ENCODE results near the gene TRERF1. TPM values are rescaled to one million over a fixed set of nuclear protein-coding genes. Genes with fewer than 3 reads are reported as not detected.

TRERF1 gene
- total RNA-seq, 1 experiment from 2014 or later: 14.5 TPM

DNA sequence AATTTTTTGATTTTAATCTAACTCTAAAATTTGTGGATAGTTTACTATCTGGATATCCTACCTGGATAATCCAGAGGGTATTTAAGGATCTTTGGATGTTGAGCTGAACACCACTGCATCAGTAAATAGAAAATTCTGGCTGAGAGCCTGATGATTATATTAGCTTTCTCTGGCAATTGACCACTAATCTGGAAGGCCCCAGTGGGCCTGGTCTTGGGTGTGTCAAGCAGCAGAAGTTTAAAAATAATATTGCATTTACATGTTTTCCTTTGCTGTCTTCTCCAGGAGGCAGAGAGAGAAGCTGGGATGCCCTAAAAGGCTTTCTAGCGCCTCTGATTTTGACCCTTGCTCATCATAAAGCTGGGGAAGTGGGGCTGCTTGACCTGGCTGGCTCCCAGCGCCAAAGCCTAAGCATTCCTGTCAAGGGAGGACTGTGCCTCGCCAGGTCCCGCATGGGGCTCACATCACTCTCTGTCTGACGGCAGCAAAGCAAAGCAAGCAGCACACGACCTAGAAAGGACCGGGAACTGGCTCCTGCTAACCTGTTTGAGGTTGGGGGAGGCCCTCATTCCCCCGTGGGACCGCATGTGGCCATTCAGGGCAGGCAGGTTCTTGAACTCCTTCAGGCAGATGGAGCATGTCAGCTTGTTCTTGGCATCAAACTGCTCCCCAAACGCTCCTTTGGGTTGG is 187.4 kb downstream of the TRERF1 start:
- Histone ChIP-seq H3K36me3 (ENCODE audit: low read depth) (0 out of 2 replicates have a peak, but pooled peaks cover 6% of the 10 kb centered on the region), H2AFZ (no peak overlapping the region), H3K9me3 (ENCODE audit: insufficient read depth, low read depth) (no peaks in the 10 kb centered on the region), H3K4me2 (no peak overlapping the region), H3K4me1 (replicated peaks; ENCODE audit: insufficient read depth) (no peaks in the 10 kb centered on the region), H3K4me3 (no peak overlapping the region), H4K20me1 (ENCODE audit: insufficient read depth) (no peaks in the 10 kb centered on the region), H3K9me2 (ENCODE audit: insufficient read depth) (no peaks in the 10 kb centered on the region), H3K27ac (no peak overlapping the region), H3F3A (ENCODE audit: insufficient read depth, low read depth) (no peaks in the 10 kb centered on the region; the same call in 1 of the 2 replicates), H3K27me3 (ENCODE audit: insufficient read depth, low read depth) (no peaks in the 10 kb centered on the region), H3K79me2 (ENCODE audit: low read depth) (no peaks in the 10 kb centered on the region)
- no TSS peak for BruUV-seq (replicated peaks)
- no peak for TF ChIP-seq EZH2 (IDR thresholded peaks at IDR 0.05; ENCODE audit: low read depth)
- TF ChIP-seq, protein P1, sequence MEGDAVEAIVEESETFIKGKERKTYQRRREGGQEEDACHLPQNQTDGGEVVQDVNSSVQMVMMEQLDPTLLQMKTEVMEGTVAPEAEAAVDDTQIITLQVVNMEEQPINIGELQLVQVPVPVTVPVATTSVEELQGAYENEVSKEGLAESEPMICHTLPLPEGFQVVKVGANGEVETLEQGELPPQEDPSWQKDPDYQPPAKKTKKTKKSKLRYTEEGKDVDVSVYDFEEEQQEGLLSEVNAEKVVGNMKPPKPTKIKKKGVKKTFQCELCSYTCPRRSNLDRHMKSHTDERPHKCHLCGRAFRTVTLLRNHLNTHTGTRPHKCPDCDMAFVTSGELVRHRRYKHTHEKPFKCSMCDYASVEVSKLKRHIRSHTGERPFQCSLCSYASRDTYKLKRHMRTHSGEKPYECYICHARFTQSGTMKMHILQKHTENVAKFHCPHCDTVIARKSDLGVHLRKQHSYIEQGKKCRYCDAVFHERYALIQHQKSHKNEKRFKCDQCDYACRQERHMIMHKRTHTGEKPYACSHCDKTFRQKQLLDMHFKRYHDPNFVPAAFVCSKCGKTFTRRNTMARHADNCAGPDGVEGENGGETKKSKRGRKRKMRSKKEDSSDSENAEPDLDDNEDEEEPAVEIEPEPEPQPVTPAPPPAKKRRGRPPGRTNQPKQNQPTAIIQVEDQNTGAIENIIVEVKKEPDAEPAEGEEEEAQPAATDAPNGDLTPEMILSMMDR (conservative IDR thresholded peaks at IDR 0.05): no peak
- intact Hi-C loops (cut with micrococcal nuclease; ENCODE audit: unreplicated experiment): no loop called here
- CTCF ChIA-PET: no interaction called here
- POLR2A ChIA-PET (ENCODE audit: unreplicated experiment): no interaction called here
- no peak for DNase-seq

DNA sequence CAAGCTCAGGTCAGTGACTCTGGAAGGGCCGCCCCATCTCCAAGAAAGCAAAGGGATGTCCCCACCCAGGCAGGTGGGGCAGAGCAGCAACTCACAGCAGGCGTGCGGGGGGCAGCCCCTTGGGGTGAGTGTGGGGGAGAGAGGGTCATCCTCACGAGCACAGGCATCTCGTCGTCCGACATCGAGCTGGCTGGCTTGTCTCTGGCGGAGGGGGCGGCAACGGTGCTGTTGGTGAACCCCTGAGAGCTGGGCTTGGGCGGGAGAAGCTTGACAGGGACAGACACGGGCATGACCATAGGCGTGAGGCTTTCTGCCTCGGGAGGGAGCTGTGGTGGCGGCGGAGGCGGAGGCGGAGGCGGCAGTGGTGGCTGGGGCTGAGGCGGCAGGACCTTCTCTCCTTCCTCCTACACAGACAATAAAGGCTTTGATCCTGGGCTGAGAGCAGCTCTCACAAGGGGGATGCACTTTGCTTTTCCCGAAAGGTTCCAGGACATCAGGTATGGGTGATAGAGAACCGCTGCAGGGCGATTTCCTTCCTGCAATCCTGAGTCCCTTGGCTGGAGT is 188.5 kb downstream of the TRERF1 start:
- no TSS peak for BruUV-seq (replicated peaks)
- POLR2A ChIA-PET (ENCODE audit: unreplicated experiment): no interaction called here

DNA sequence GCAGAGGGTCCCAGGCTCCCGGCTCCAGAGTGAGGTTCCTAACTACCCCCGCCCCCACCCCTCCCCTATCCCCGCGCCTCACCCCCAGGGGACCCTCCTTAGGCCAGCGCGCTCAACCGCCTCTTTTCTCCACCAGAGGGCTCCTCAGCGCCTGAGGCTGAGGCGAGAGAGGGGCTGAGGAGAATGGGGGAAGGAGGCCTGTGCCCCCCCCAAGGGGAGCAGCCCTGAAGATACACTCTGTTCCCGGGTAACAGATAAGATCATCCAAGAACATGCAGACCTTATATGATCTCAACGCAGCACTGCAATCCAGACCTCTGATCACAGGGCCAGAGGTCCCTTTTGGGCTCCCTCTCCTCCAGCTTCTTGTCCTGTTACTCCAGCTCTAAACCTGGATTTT is 190.8 kb downstream of the TRERF1 start:
- ChIA-PET CTCF (interaction anchor here (0.6 to 1.0 kb wide), 2 partner anchors 166 to 287 kb away, joined by 5 to 6 read pairs; no protein-coding TSS in a partner anchor), POLR2A (ENCODE audit: unreplicated experiment) (interaction anchor here (0.7 kb wide), 1 partner anchor 36 kb away, joined by 3 read pairs; no protein-coding TSS in a partner anchor)
- Histone ChIP-seq H3K27ac (no peak overlapping the region), H3K4me3 (no peak overlapping the region), H4K20me1 (ENCODE audit: insufficient read depth) (no peaks in the 10 kb centered on the region), H3K79me2 (ENCODE audit: low read depth) (no peaks in the 10 kb centered on the region), H3K9me3 (ENCODE audit: insufficient read depth, low read depth) (no peaks in the 10 kb centered on the region), H3F3A (ENCODE audit: insufficient read depth, low read depth) (no peaks in the 10 kb centered on the region; the same call in 1 of the 2 replicates), H3K4me1 (replicated peaks; ENCODE audit: insufficient read depth) (no peaks in the 10 kb centered on the region), H3K4me2 (no peak overlapping the region), H3K27me3 (ENCODE audit: insufficient read depth, low read depth) (no peaks in the 10 kb centered on the region), H3K9me2 (ENCODE audit: insufficient read depth) (no peaks in the 10 kb centered on the region), H3K36me3 (ENCODE audit: low read depth) (peaks cover 13% of the 10 kb centered on the region), H2AFZ (no peak overlapping the region)
- BruUV-seq (replicated peaks): no TSS peak
- TF ChIP-seq, protein P1 (conservative IDR thresholded peaks at IDR 0.05): peak; percentile 65
- no peak for TF ChIP-seq EZH2 (IDR thresholded peaks at IDR 0.05; ENCODE audit: low read depth)
- intact Hi-C loops (cut with micrococcal nuclease; ENCODE audit: unreplicated experiment): no loop called here
- no peak for DNase-seq

More for the DNA sequence above, 188.5 kb downstream of the TRERF1 start:
- no peaks in the 10 kb centered on the region for H3K4me1 ChIP-seq (replicated peaks; ENCODE audit: insufficient read depth)
- intact Hi-C loops (cut with micrococcal nuclease; ENCODE audit: unreplicated experiment): no loop called here
- no peaks in the 10 kb centered on the region for H3K9me3 ChIP-seq (ENCODE audit: insufficient read depth, low read depth)
- H4K20me1 ChIP-seq (ENCODE audit: insufficient read depth): no peaks in the 10 kb centered on the region
- CTCF ChIA-PET: no interaction called here
- no peaks in the 10 kb centered on the region for H3K79me2 ChIP-seq (ENCODE audit: low read depth)
- no peak overlapping the region for H3K27ac ChIP-seq
- TF ChIP-seq EZH2 (IDR thresholded peaks at IDR 0.05; ENCODE audit: low read depth): no peak
- TF ChIP-seq, protein P1 (conservative IDR thresholded peaks at IDR 0.05): no peak
- H3K4me2 ChIP-seq: no peak overlapping the region
- H3K36me3 ChIP-seq (ENCODE audit: low read depth): peaks cover 6% of the 10 kb centered on the region; the same call in 1 of the 2 replicates
- no peak for DNase-seq
- H3F3A ChIP-seq (ENCODE audit: insufficient read depth, low read depth): no peaks in the 10 kb centered on the region; the same call in 1 of the 2 replicates
- H3K27me3 ChIP-seq (ENCODE audit: insufficient read depth, low read depth): no peaks in the 10 kb centered on the region
- no peak overlapping the region for H3K4me3 ChIP-seq
- no peaks in the 10 kb centered on the region for H3K9me2 ChIP-seq (ENCODE audit: insufficient read depth)
- no peak overlapping the region for H2AFZ ChIP-seq
